GM12878 (cell line): ENCODE data around the gene TMEM38B. TPM values are rescaled to one million over a fixed set of nuclear protein-coding genes. Genes with fewer than 3 reads are reported as not detected.

Experiments used
- ATAC-seq: fragments of 200-7000 bp; cut with Tn5 transposase; 3 replicates; pipeline ENCODE4 v1.9.1; 2020; ENCODE audit warnings: mild to moderate bottlenecking, moderate library complexity
- BruUV-seq: library from RNA; stranded (reverse); fragments of 400-500 nt; replicated peaks from 2 replicates; lab custom pipeline; 2021; lab: Mats Ljungman, UMichigan
- CTCF ChIA-PET: fragments of 300-600 bp; sonication (Branson Sonifier 250); formaldehyde crosslinking; extraction: SDS; loops from one replicate; lab custom pipeline; 2021; ENCODE audit warnings: inconsistent platforms; lab: Yijun Ruan, JAX
- POLR2A ChIA-PET: fragments of 350-600 bp; formaldehyde crosslinking; extraction: SDS; loops from one replicate; lab custom pipeline; 2021; ENCODE audit warnings: inconsistent platforms; lab: Charles Lee
- RAD21 ChIA-PET: fragments of 300-600 bp; sonication (Branson Sonifier 250); formaldehyde crosslinking; loops from one replicate; lab custom pipeline; 2023; ENCODE audit warnings: antibody characterized with exemption; ENCODE audit not compliant: unreplicated experiment; lab: Charles Lee
- SMC1A ChIA-PET: fragments of 300-600 bp; sonication (Branson Sonifier 250); formaldehyde crosslinking; loops from one replicate; lab custom pipeline; 2023; ENCODE audit not compliant: unreplicated experiment, uncharacterized antibody; lab: Charles Lee
- DNase-seq: peaks from one replicate; pipeline ENCODE4 v3.0.0-alpha.2; 2011; ENCODE audit warnings: low read depth, low spot score
- FAIRE-seq: peaks from 3 replicates; lab custom pipeline; 2011; peaks lifted over from hg19 to GRCh38; lab: Jason Lieb, UNC
- H2AFZ ChIP-seq: 2 replicates; pipeline ENCODE4 v1.6.0; 2011; ENCODE audit warnings: low read depth, low read length, control low read depth; ENCODE audit not compliant: control insufficient read depth
- H3K27ac ChIP-seq: 2 replicates; pipeline ENCODE4 v1.5.1; 2011; ENCODE audit warnings: control low read depth; ENCODE audit not compliant: control insufficient read depth, insufficient read depth
- H3K27me3 ChIP-seq, 2 experiments: replicated peaks in 1 of 2; 2 replicates each; pipeline versions ENCODE4 v1.6.0 to v1.6.1; 2011; ENCODE audit warnings: low read length in 1 of 2; ENCODE audit not compliant: control insufficient read depth in 2 of 2, insufficient read depth in 2 of 2
- H3K36me3 ChIP-seq, 2 experiments: 2 replicates each; pipeline ENCODE4 v1.5.1; 2011; ENCODE audit warnings: low read length in 1 of 2; ENCODE audit not compliant: control insufficient read depth in 2 of 2, insufficient read depth in 2 of 2
- H3K4me1 ChIP-seq: 2 replicates; pipeline ENCODE4 v1.6.1; 2011; ENCODE audit warnings: mild to moderate bottlenecking, low read length, moderate library complexity, mixed read lengths; ENCODE audit not compliant: control insufficient read depth, insufficient read depth
- H3K4me2 ChIP-seq: 2 replicates; pipeline ENCODE4 v1.6.0; 2011; ENCODE audit warnings: control low read depth; ENCODE audit not compliant: control insufficient read depth, insufficient read depth
- H3K4me3 ChIP-seq: fragments of 200-600 bp; sonication (generic); 2 replicates; pipeline ENCODE4 v1.5.1; 2016
- H3K79me2 ChIP-seq: 2 replicates; pipeline ENCODE4 v1.6.0; 2011; ENCODE audit warnings: low read length; ENCODE audit not compliant: control insufficient read depth, insufficient read depth
- H3K9ac ChIP-seq: 2 replicates; pipeline ENCODE4 v1.8.0; 2011; ENCODE audit warnings: low read length, control low read depth, mixed read lengths; ENCODE audit not compliant: control insufficient read depth, insufficient read depth
- H3K9me3 ChIP-seq: replicated peaks from 3 replicates; pipeline ENCODE4 v1.5.1; 2011; ENCODE audit warnings: mild to moderate bottlenecking, low read length; ENCODE audit not compliant: control insufficient read depth, insufficient read depth
- H4K20me1 ChIP-seq: 2 replicates; pipeline ENCODE4 v1.6.0; 2011; ENCODE audit not compliant: control insufficient read depth, insufficient read depth
- ATF2 ChIP-seq: IDR thresholded peaks from 2 replicates; pipeline ENCODE4 v1.6.1; 2012; ENCODE audit warnings: low read length, inconsistent platforms
- ATF3 ChIP-seq: IDR thresholded peaks from 2 replicates; pipeline ENCODE4 v1.6.1; 2011; ENCODE audit warnings: low read depth, mild to moderate bottlenecking, low read length, moderate library complexity, borderline replicate concordance; ENCODE audit errors: extremely low read depth
- CEBPZ ChIP-seq: fragments of 150-350 bp; IDR thresholded peaks from 2 replicates; pipeline ENCODE4 v1.6.1; 2016; ENCODE audit warnings: low read depth, low read length
- EZH2 ChIP-seq: IDR thresholded peaks from 2 replicates; pipeline ENCODE4 v1.6.1; 2012; ENCODE audit warnings: low read depth, mild to moderate bottlenecking, control low read depth, inconsistent platforms, low read length, borderline replicate concordance; ENCODE audit not compliant: control insufficient read depth
- IKZF1 ChIP-seq: fragments of 450-650 bp; conservative IDR thresholded peaks from 2 replicates; pipeline ENCODE4 v1.6.1; 2017; ENCODE audit warnings: antibody characterized with exemption, mild to moderate bottlenecking
- KAT2A ChIP-seq: conservative IDR thresholded peaks from 2 replicates; pipeline ENCODE4 v1.6.1; 2011; ENCODE audit warnings: low read depth, low read length; ENCODE audit not compliant: control insufficient read depth
- POLR2A ChIP-seq: IDR thresholded peaks from 2 replicates; pipeline ENCODE4 v1.6.1; 2011; ENCODE audit warnings: low read depth, mild to moderate bottlenecking, low read length
- PRDM15 ChIP-seq: fragments of 450-650 bp; formaldehyde crosslinking; IDR thresholded peaks from 2 replicates; pipeline ENCODE4 v1.4.0; 2020; ENCODE audit warnings: mild to moderate bottlenecking, moderate library complexity
- RELA ChIP-seq: fragments of 450-650 bp; IDR thresholded peaks from 2 replicates; pipeline ENCODE4 v1.8.0; 2014; ENCODE audit warnings: borderline replicate concordance; ENCODE audit not compliant: partially characterized antibody
- SMC3 ChIP-seq: IDR thresholded peaks from 2 replicates; pipeline ENCODE4 v1.6.1; 2011; ENCODE audit warnings: low read length, improper control_type of control experiment, borderline replicate concordance
- SP1 ChIP-seq: IDR thresholded peaks from one replicate; pipeline ENCODE4 v1.6.1; 2011; ENCODE audit warnings: low read depth, low read length
- WGBS: methylation state at CpG from one replicate; pipeline ENCODE4 v1.1.6; 2016; ENCODE audit warnings: low lambda C conversion rate; ENCODE audit not compliant: insufficient replicate concordance, insufficient coverage; ENCODE audit errors: missing lambda C conversion rate; 5-methylcytosine and 5-hydroxymethylcytosine counted together
- in situ Hi-C: fragments of 300-500 bp; cut with MboI; formaldehyde crosslinking; loops from 9 replicates; pipeline ENCODE4 v1.14.3; 2018; ENCODE audit warnings: mixed read lengths
- intact Hi-C: fragments of 100-400 bp; cut with micrococcal nuclease; formaldehyde crosslinking; loops from one replicate; pipeline ENCODE4 v1.14.2; 2022; ENCODE audit not compliant: unreplicated experiment
- polyA plus RNA-seq, 11 experiments: library from polyadenylated mRNA; depleted of rRNA in 4 of 11; unstranded in 6 of 11; stranded (reverse) in 5 of 11; fragments of >200 nt; fragmentation: Nextera tagmentation in 4 of 11; fragmentation: Illumina TruSeq in 1 of 11; extraction: Ambion mirVana in 4 of 11; extraction: Trizol in 1 of 11; gene quantifications; 1 replicate in 1 of 11; 2 replicates in 10 of 11; pipeline versions ENCODE4 v1.2.1 to v1.2.3, GENCODE V29; 2011 to 2016; ENCODE audit warnings: inconsistent platforms in 2 of 11, missing spikeins in 2 of 11, low read depth in 1 of 11
- total RNA-seq, 4 experiments: library from RNA; depleted of rRNA in 3 of 4; stranded (reverse); fragments of >200 nt in 3 of 4; fragmentation: Illumina TruSeq in 1 of 4; extraction: Trizol in 1 of 4; gene quantifications; 2 replicates each; pipeline versions ENCODE4 v1.2.1 to v1.2.3, GENCODE V29; 2013 to 2021

TMEM38B gene
- total and polyA plus RNA-seq, 10 of the 15 experiments (the other 5 are each of a cell fraction or from before 2014, with no cell fraction given) = 8.4 to 22.5 (median 12.7) TPM

GRCh38 chr9:105651806-105652205 lies 42.5 kb upstream of the TMEM38B start (continued):
- TF ChIP-seq PRDM15 (CRISPR knock-in tag) (no peak), ATF3 (no peak)

GRCh38 chr9:105656131-105656921 lies 38.0 kb upstream of the TMEM38B start:
- intact Hi-C loops (no loop called here), in situ Hi-C loops (no loop called here)
- POLR2A ChIA-PET = interaction anchor here (0.5 kb wide), 1 partner anchor 21 kb away, joined by 3 read pairs; no protein-coding TSS in a partner anchor
- H3K9me3 ChIP-seq = no peaks in the 10 kb centered on the region
- DNase-seq (no peak), ATAC-seq (peak; percentile 89), FAIRE-seq (no peak)
- H4K20me1 ChIP-seq = no peaks in the 10 kb centered on the region
- RAD21 ChIA-PET = interaction anchor here (1.4 kb wide), 1 partner anchor 62 kb away, joined by 6 read pairs; no protein-coding TSS in a partner anchor
- CTCF ChIA-PET = interaction anchor here (0.6 to 1.6 kb wide), 8 partner anchors 19 to 207 kb away, joined by 3 to 9 read pairs (median 3); no protein-coding TSS in a partner anchor
- H3K79me2 ChIP-seq = no peaks in the 10 kb centered on the region
- peak overlapping the region; percentile 93 for H3K4me2 ChIP-seq
- BruUV-seq = no TSS peak
- H2AFZ ChIP-seq = peak overlapping the region; percentile 85
- no peaks in the 10 kb centered on the region for H3K36me3 ChIP-seq
- peak overlapping the region; percentile 70; the same call in 1 of the 2 replicates for H3K4me3 ChIP-seq
- 5% methylated on average over 72 of the region's 75 CpGs for WGBS
- SMC1A ChIA-PET = interaction anchor here (1.2 kb wide), 1 partner anchor 45 kb away, joined by 3 read pairs; no protein-coding TSS in a partner anchor
- no peaks in the 10 kb centered on the region for H3K4me1 ChIP-seq
- H3K27me3 ChIP-seq = no peaks in the 10 kb centered on the region; a peak in 1 of 4 replicates
- no peak overlapping the region for H3K27ac ChIP-seq
- peak overlapping the region; percentile 26 for H3K9ac ChIP-seq
- no peak for TF ChIP-seq RELA
- peak; percentile 33; the same call in 1 of the 2 replicates for TF ChIP-seq IKZF1
- TF ChIP-seq ATF2 = no peak
- 0 out of 2 replicates have a peak, but pooled peaks have one; percentile 6 for TF ChIP-seq SMC3
- no peak for TF ChIP-seq EZH2
- TF ChIP-seq KAT2A = no peak
- no peak for TF ChIP-seq CEBPZ
- TF ChIP-seq POLR2A = peak; percentile 45; the same call in 1 of the 2 replicates
- TF ChIP-seq SP1 = no peak
